Fibroblast of mammary gland (primary cell): Measurements from ENCODE around the gene DPP9.

Experiments
- DNase-seq: peaks from one replicate; pipeline ENCODE4 v3.0.0-alpha.2; 2010; ENCODE audit warnings: low read depth
- H3K4me3 ChIP-seq: 2 replicates; pipeline ENCODE4 v1.5.1; 2011; ENCODE audit warnings: low read depth, mild to moderate bottlenecking, low read length, moderate library complexity; ENCODE audit not compliant: control insufficient read depth
- TF ChIP-seq, protein P1 (sequence below): conservative IDR thresholded peaks from 2 replicates; pipeline ENCODE4 v1.5.1; 2011; ENCODE audit warnings: low read depth, low read length, inconsistent platforms; ENCODE audit not compliant: control insufficient read depth, insufficient read depth

DPP9 gene

GRCh38 chr19:4669723-4670480 lies 53.7 kb downstream of the DPP9 start, which contains the start of gene MYDGF:
Gene MYDGF, minus strand, starts transcription at chr19:4670342. Its CDS starts 8 bp downstream, at chr19:4670334.
- TF ChIP-seq, protein P1, sequence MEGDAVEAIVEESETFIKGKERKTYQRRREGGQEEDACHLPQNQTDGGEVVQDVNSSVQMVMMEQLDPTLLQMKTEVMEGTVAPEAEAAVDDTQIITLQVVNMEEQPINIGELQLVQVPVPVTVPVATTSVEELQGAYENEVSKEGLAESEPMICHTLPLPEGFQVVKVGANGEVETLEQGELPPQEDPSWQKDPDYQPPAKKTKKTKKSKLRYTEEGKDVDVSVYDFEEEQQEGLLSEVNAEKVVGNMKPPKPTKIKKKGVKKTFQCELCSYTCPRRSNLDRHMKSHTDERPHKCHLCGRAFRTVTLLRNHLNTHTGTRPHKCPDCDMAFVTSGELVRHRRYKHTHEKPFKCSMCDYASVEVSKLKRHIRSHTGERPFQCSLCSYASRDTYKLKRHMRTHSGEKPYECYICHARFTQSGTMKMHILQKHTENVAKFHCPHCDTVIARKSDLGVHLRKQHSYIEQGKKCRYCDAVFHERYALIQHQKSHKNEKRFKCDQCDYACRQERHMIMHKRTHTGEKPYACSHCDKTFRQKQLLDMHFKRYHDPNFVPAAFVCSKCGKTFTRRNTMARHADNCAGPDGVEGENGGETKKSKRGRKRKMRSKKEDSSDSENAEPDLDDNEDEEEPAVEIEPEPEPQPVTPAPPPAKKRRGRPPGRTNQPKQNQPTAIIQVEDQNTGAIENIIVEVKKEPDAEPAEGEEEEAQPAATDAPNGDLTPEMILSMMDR = no peak
- DNase-seq = peak; percentile 84
- H3K4me3 ChIP-seq = peak within 1 kb of the TSS; percentile 86

- TF ChIP-seq, protein P1 = no peak
- DNase-seq = no peak
- no peak overlapping the region for H3K4me3 ChIP-seq
Observed at GRCh38 chr19:4664642-4665041, 59.0 kb downstream of the DPP9 start.

DNA sequence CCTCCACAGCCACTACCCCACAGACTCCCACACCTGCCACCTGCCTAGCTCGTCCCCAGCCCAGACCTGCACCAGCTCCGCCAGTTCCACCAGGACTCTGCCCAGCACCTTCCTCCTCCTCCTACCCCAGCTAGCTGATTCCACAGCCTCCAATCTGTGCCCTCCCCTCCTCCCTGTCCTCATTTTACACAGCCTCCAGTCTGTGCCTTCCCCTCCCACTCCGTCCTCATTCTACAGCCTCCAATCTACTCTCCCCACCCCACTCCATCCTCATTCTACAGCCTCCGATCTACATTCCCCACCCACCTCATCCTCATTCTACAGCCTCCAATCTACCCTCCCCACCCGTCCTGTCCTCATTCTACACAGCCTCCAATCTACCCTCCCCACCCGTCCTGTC lies 60.8 kb downstream of the DPP9 start:
- TF ChIP-seq, protein P1 = no peak
- DNase-seq = no peak
- H3K4me3 ChIP-seq = no peak overlapping the region

DNA sequence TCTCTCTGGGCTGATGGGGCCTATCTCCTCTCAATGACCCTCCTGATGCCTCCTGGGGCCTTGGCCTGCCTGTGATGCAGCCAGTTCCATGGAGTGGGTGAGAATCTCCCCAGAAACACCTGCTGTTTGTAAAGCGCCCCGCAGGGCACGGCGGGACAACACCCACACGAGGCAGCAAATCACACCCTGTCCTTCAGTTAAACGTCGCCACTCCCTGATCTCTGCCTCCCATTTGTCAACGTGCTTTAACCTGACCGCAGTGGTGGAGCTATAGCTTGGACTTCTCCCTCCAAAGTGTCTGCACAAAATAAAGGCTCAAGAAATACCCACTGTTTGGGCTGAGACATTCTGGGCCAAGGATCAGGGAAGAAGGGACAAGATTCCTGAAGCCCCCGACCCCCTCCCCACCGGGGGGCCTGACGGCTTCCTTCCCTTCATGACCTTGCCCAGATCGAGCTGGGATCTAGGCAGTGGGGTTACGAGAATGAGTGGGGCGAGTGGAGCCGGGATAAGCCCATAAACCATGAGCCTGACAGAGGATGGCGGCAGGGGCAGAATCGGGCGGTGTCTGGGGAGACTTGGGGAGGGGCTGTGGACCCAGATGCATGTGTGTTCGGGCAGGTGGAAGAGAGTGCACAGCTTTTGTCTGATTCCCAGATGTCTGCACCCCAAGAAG lies 61.5 kb downstream of the DPP9 start:
- TF ChIP-seq, protein P1 = no peak
- H3K4me3 ChIP-seq = no peak overlapping the region
- DNase-seq = no peak

DNA sequence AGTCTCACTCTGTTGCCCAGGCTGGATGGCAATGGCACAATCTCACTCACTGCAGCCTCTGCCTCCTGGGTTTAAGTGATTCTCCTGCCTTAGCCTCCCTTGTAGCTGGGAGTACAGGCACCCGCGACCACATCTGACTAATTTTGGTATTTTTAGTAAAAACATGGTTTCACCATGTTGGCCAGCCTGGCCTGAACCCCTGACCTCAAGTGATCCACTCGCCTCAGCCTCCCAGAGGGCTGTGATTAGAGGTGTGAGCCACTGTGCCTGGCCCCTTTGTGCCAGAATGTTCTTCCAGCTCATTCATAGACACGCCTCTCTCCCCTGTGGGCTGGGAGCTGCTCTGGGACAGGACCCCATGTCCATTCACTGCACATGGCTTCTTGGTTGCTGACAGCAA lies 62.6 kb downstream of the DPP9 start:
- DNase-seq = peak; percentile 52
- TF ChIP-seq, protein P1 = no peak
- H3K4me3 ChIP-seq = no peak overlapping the region

GRCh38 chr19:4660181-4660791 lies 63.4 kb downstream of the DPP9 start:
- TF ChIP-seq, protein P1 = no peak
- H3K4me3 ChIP-seq = no peak overlapping the region
- no peak for DNase-seq
